ENCODE results near the gene NSG1.

The NSG1 gene

GRCh38 chr4:4374388-4375098 is 12.4 kb upstream of the NSG1 start:
- DNase-seq, result no peak

GRCh38 chr4:4376074-4376473 is 10.8 kb upstream of the NSG1 start:
- DNase-seq, result no peak

GRCh38 chr4:4377191-4377590 is 9.7 kb upstream of the NSG1 start:
- DNase-seq, result no peak

GRCh38 chr4:4377732-4378460 is 9.0 kb upstream of the NSG1 start:
- DNase-seq, result no peak

- DNase-seq, result no peak
Measured at GRCh38 chr4:4379540-4380087, 7.3 kb upstream of the NSG1 start.

GRCh38 chr4:4383085-4383484 is 3.8 kb upstream of the NSG1 start:
- DNase-seq, result no peak

- DNase-seq, result no peak
Measured at GRCh38 chr4:4384837-4385236, 2.1 kb upstream of the NSG1 start.

- DNase-seq, result no peak
Measured at GRCh38 chr4:4385729-4386295, 1.1 kb upstream of the NSG1 start.

GRCh38 chr4:4386296-4386735 is 586 bp upstream of the NSG1 start:
- no peak for DNase-seq

- no peak for DNase-seq
Measured at GRCh38 chr4:4387531-4388310, 819 bp downstream of the NSG1 start.

- DNase-seq, result no peak
Measured at GRCh38 chr4:4388311-4388790, 1.4 kb downstream of the NSG1 start.

GRCh38 chr4:4388836-4389575 is 2.1 kb downstream of the NSG1 start:
- DNase-seq, result no peak

- DNase-seq, result no peak
Measured at GRCh38 chr4:4390046-4390445, 3.1 kb downstream of the NSG1 start.

- no peak for DNase-seq
Measured at GRCh38 chr4:4390515-4391240, 3.8 kb downstream of the NSG1 start.

- no peak for DNase-seq
Measured at GRCh38 chr4:4391866-4392265, 5.0 kb downstream of the NSG1 start.

- DNase-seq, result no peak
Measured at GRCh38 chr4:4392501-4393183, 5.7 kb downstream of the NSG1 start.

GRCh38 chr4:4394644-4395043 is 7.7 kb downstream of the NSG1 start:
- DNase-seq, result no peak

GRCh38 chr4:4395371-4395770 is 8.5 kb downstream of the NSG1 start:
- DNase-seq, result no peak

- DNase-seq, result no peak
Measured at GRCh38 chr4:4395849-4396627, 9.1 kb downstream of the NSG1 start.

All from amniotic stem cell (primary cell).